ENCODE measurements around the gene NAPA.
"Not testable (repeated sequence)": the region's sequence is repeated elsewhere in the genome, so short reads cannot be mapped to it uniquely, and the experiment has no call there.

Gene NAPA

GRCh38 chr19:47499371-47499770 lies 15.5 kb downstream of the NAPA start:
- DNase-seq = no peak

GRCh38 chr19:47498561-47498960 lies 16.3 kb downstream of the NAPA start:
- DNase-seq = no peak

- no peak for DNase-seq
Measured at GRCh38 chr19:47497821-47498520, 16.9 kb downstream of the NAPA start.

- DNase-seq = no peak
Measured at GRCh38 chr19:47497050-47497766, 17.7 kb downstream of the NAPA start.

GRCh38 chr19:47495478-47496372 lies 19.1 kb downstream of the NAPA start:
- DNase-seq = no peak

GRCh38 chr19:47494729-47495128 lies 20.1 kb downstream of the NAPA start:
- DNase-seq = no peak

- DNase-seq = no peak
Measured at GRCh38 chr19:47494211-47494547, 20.7 kb downstream of the NAPA start.

- DNase-seq = no peak
Measured at GRCh38 chr19:47493378-47494210, 21.3 kb downstream of the NAPA start.

- no peak for DNase-seq
Measured at GRCh38 chr19:47492571-47493377, 22.1 kb downstream of the NAPA start.

- no peak for DNase-seq
Measured at GRCh38 chr19:47492137-47492533, 22.7 kb downstream of the NAPA start.

- no peak for DNase-seq
Measured at GRCh38 chr19:47491358-47492136, 23.3 kb downstream of the NAPA start.

GRCh38 chr19:47490847-47491246 lies 24.0 kb downstream of the NAPA start:
- no peak for DNase-seq

GRCh38 chr19:47490031-47490430 lies 24.8 kb downstream of the NAPA start:
- DNase-seq = no peak

GRCh38 chr19:47489072-47489914 lies 25.6 kb downstream of the NAPA start:
- no peak for DNase-seq

GRCh38 chr19:47487551-47488515 lies 27.0 kb downstream of the NAPA start:
- DNase-seq = no peak

- no peak for DNase-seq
Measured at GRCh38 chr19:47486900-47487299, 28.0 kb downstream of the NAPA start.

GRCh38 chr19:47486220-47486619 lies 28.6 kb downstream of the NAPA start:
- DNase-seq = not testable (repeated sequence)

- no peak for DNase-seq
Measured at GRCh38 chr19:47485210-47485609, 29.7 kb downstream of the NAPA start.
